ENCODE data around the gene LHX2.

The LHX2 gene

GRCh38 chr9:124000161-124000783, 11.3 kb upstream of the LHX2 start:
- DNase-seq: no peak

GRCh38 chr9:124000784-124001457, 10.6 kb upstream of the LHX2 start:
- DNase-seq: no peak

DNA sequence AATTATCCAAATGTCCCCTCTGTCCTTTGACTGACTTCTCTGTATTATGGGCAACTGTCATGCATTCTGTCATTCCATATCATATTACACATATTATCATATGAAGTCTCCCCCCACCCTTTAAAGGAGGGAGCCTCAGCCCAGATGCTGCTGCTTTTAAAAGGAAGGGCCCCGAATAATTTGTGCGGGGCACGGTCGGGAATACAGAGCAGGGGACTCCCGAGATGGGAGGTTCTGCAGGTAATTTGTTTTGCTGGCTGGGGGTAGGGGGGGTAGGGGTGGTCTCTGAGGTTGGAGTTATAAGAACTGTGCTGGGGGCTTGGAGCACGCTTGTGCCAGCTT, 10.1 kb upstream of the LHX2 start:
- DNase-seq: no peak

DNA sequence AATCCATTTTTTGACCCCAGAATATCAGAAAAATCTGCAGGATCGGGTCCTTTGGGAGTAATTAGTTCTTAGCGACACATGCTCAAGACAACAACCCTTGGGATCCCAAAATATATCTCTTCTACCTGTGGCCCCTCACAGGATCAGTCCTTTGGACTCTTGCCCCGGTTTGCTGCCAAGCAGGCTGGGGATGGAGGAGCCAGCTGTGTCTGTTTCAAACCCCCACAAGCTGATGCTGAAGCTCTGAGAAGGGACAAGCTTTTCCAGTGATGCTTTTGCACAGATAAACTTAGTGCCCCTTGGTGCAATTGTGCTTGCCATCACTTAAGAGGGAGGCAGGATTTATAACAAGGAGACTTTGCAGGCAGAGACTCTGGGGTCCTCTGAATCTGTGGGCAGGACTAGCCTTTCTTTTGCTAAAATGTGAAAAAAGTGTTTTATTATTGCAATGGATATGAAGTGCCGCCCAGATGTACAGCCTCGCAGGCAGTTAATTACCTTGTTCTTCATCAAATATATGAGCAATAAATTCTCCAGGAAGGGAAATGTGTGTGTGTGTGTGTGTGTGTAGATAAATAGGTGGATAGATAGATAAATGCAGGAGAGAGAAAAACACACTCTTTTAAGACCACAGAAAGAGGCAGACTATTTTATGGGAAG, 9.6 kb upstream of the LHX2 start:
- no peak for DNase-seq

GRCh38 chr9:124003636-124004349, 7.8 kb upstream of the LHX2 start:
- no peak for DNase-seq

GRCh38 chr9:124004593-124004992, 7.0 kb upstream of the LHX2 start:
- DNase-seq: no peak

DNA sequence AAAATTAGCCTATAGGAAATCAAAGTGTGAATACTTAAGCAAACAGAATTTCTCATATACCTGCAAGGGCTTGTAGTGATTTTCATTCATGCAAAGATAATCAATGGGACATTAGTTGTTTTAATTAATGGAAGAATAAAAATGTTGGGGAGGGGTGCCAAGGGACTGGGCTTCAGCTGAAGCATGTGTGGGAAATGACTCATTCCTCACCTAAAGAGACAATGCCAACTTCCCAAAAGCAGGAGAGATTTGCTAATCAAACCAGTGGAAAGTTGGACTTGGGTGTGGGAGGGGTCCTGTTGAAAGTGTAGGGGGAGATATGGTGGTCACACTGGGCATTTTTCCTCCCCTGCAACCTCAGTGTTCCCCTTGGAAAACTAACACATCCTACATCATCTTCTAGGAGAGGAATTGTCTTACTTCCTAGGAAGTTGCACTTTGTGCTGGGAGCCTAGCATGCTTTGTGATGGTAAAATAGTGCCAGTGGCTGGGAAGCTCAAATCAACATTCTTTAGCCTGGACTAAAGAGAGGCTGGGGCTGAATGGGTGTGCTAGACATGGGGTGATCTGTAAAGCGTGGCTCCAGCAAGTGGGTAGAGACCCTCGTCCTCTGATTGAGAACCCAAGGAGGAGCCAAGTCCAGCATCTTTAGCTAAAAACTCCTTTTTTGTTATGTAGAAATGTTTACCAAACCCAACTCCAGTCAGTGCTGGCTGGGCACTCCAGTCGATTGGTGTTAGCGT, 6.4 kb upstream of the LHX2 start:
- DNase-seq: no peak

GRCh38 chr9:124006448-124007361, 4.9 kb upstream of the LHX2 start:
- DNase-seq: no peak

- DNase-seq: no peak
Measured at GRCh38 chr9:124007565-124008302, 3.8 kb upstream of the LHX2 start.

GRCh38 chr9:124008303-124008693, 3.3 kb upstream of the LHX2 start:
- DNase-seq: no peak

DNA sequence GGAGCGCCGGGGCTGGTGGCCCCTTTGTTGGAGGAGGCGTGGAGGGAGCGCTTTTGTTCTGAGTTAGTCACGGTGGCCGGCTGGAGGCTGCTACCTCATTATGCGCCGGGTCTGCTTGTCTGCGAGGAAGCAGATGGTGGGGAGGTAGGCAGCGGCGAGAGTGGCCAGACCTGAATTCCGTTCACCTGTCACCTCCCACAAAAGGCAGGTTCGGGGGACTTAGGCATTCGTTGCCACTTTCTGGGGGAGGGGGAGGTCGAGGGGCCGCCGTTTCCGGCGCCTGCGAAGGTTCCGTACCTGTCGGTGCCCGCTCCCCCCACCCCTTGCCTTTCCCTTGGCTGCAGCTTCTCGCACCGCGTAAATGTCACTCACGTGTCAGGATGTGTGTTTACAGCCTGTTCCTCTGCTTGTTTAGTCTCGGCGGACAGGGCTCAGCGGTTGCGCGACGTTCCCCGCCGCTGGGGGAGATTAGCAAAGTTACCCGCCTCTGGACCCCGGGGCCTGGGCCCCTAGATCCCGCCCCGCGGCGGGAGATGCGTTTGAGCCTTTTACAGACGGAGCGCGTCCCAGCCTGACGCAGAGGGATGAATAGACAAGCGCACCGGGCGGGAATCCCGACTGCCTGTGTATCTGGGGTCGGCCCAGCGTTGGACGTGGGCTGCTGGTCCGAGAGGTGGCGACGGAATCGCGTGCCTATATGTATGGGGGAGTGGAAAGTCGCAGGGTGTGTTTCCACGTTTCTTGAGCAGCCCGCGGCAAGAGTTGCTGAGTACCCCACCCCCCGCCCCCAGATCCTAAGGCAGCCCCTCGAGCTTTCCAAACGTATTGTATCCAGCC, 2.7 kb upstream of the LHX2 start:
- no peak for DNase-seq

DNA sequence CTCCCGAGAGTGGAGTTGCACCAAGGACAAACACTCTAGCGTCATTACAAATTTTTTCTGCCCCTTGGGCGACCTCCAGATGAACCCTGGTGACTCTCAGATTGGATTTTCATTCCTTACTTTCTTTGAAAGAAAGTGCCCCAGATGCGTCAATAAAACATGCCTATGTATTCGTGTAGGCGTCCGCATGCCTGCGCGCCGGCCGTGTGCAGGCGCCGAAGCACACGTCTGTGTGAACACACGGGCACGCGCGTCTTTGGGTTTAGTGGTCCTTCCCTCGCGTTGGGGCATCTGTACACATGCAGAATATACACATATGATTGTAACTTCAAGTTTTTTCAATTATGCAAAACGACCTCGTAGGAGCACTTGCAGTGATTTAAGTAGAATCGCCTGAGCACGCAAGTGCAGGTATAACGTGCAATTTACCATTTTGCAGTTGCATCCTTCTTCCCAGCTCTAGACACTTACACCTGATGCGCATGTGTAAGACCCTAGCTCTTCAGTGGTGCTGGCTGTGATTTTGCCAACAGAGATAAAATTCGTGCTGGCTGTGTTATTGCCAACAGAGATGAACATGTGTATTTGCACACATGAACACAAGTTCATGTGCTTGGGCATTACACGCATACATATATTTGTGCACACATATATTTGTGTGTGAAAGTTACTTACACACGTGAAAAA, 1.9 kb upstream of the LHX2 start:
- DNase-seq: no peak

DNA sequence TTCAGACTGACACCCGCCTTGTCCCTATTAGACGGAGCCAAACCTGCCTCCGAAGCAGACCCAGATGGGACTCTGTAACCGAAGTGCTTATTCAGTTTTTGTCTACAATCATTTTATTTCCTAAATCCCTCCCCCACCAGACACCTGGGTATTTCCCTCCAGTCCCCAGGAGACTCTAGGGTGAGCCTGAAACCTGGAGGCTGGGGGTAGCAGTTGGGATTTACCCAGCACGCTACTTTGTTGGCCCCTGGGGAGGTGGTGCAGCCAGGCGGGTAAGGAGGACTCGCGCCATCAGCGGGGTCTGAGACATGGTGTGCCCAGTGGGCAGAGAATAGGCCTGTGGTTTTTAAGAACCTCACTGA, 1.3 kb upstream of the LHX2 start:
- DNase-seq: no peak

- DNase-seq: no peak
Measured at GRCh38 chr9:124010665-124011321, 775 bp upstream of the LHX2 start.

DNA sequence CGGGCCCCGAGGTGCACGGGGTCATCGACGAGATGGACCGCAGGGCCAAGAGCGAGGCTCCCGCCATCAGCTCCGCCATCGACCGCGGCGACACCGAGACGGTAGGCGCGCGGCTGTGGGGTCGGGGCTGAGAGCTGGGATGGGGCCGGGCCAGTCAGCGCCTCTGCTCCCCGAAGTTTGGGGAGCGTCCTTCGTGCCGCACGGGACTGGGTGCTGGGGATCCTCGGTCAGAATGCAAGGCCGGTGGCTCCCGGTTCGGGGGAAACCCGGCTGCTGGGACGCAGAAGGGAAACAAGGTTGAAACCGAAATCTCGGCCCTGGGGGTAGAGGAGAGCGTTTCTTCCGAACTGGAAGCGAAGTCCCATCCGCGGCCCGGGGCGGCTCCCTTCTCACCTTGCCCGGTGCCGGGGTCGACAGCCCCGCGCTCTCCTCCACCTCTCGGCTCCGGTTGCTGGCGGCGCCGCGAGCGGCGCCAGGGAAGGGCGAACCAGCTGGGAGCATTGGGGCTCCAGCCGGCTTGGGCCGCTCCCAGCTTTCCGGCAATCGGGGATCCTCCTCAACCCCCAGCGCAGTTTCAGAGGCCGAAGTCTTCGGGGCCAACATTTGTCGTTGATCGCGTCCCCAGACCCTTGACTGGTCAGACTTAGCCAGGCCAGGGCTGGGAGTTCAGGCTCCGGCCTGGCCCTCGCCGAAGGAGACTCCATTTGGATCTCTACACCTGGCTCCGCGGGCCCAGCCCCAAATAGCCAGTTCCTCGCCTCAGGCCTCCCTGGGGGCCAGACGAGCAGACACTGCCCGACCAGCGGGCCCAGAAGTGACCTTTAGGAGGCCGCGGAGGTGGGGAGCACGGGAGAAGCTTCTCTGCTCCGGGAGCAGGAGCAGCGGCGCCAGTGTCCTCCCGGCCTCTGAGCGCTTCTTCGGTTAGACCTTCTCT, 1.1 kb downstream of the LHX2 start:
- DNase-seq: no peak

DNA sequence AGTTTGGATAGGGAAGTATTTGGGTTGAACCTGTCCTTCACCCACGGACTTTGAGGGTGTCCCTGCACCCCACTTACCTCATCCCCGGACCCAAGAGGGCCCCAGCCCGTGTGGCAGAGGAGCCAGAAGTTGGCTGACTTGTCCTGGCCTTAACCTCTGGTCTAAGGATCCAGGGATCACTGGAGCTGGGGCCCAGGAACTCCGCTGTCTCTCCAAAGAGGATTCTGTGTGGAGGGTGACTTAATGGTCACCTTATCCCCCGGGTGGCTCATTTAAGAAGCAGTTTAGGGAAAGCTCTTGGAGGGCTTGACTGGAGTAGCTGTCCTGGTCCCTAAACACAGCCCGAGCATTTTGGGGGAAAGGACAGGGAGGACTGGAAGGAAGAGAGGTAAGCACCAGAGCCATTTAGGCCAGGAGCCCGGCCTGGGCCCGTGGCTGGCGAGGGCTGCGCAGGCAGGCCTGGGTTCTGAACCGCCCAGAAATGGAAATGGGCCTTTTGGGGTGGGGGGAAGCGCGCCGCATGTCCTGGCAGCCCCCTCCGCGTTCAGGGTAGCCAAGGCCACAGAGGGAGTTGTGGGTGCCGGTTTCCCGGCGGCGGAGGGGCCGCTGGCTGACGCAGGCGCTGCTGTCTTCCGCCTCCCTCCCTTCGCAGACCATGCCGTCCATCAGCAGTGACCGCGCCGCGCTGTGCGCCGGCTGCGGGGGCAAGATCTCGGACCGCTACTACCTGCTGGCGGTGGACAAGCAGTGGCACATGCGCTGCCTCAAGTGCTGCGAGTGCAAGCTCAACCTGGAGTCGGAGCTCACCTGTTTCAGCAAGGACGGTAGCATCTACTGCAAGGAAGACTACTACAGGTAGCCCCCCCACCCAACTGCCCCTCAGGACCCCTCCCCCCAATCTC, 2.0 kb downstream of the LHX2 start:
- no peak for DNase-seq

All from stimulated activated CD4-positive, alpha-beta T cell treated with anti-CD3 and anti-CD28 coated beads, Interleukin-2, amount 100 ng/mL, for 48 hours (primary cell).